ENCODE measurements around the gene PEX26. TPM values are rescaled to one million over a fixed set of nuclear protein-coding genes. Genes with fewer than 3 reads are reported as not detected.

The PEX26 gene
- total RNA-seq, 2 experiments from 2014 or later = 19.6 to 20.8 TPM

- Mint-ChIP-seq H3K4me3 (no peak overlapping the region), H3K4me1 (ENCODE audit: low read depth) (peaks cover 5% of the 10 kb centered on the region), H3K9me3 (no peaks in the 10 kb centered on the region), H3K27me3 (peaks cover under 1% of the 10 kb centered on the region), H3K36me3 (ENCODE audit: low read depth) (no peaks in the 10 kb centered on the region), H3K27ac (no peak overlapping the region)
- no peak overlapping the region for H3K4me3 ChIP-seq (ENCODE audit: low read length)
- CTCF ChIA-PET = no interaction called here
- peaks cover 5% of the 10 kb centered on the region for H3K4me1 ChIP-seq (ENCODE audit: insufficient read depth, low read length)
- no peak overlapping the region for H3K27ac ChIP-seq (ENCODE audit: low read depth in 1 of 2, low read length in 2 of 2)
- H3K36me3 ChIP-seq (ENCODE audit: insufficient read depth, low read length) = no peaks in the 10 kb centered on the region
- ATAC-seq (ENCODE audit: poor library complexity) (no peak), DNase-seq (no peak)
- POLR2A ChIA-PET = no interaction called here
- H3K9me3 ChIP-seq (ENCODE audit: control insufficient read depth in 1 of 2, insufficient read depth in 1 of 2, low read length in 2 of 2) = no peaks in the 10 kb centered on the region
- H3K27me3 ChIP-seq (ENCODE audit: control insufficient read depth in 1 of 2, insufficient read depth in 2 of 2, low read length in 2 of 2) = no peaks in the 10 kb centered on the region
- intact Hi-C loops (cut with DNase I, micrococcal nuclease) = no loop called here
- TF ChIP-seq CTCF (IDR thresholded peaks at IDR 0.05) = no peak
Measured at GRCh38 chr22:18119409-18120110, 41.8 kb downstream of the PEX26 start.

GRCh38 chr22:18120857-18121256 is 43.1 kb downstream of the PEX26 start:
- Histone ChIP-seq H3K9me3 (ENCODE audit: control insufficient read depth in 1 of 2, insufficient read depth in 1 of 2, low read length in 2 of 2) (no peaks in the 10 kb centered on the region), H3K36me3 (ENCODE audit: insufficient read depth, low read length) (no peaks in the 10 kb centered on the region), H3K27ac (ENCODE audit: low read depth in 1 of 2, low read length in 2 of 2) (no peak overlapping the region), H3K4me3 (ENCODE audit: low read length) (no peak overlapping the region), H3K27me3 (ENCODE audit: control insufficient read depth in 1 of 2, insufficient read depth in 2 of 2, low read length in 2 of 2) (no peaks in the 10 kb centered on the region), H3K4me1 (ENCODE audit: insufficient read depth, low read length) (peaks cover 3% of the 10 kb centered on the region)
- no peaks in the 10 kb centered on the region for H3K36me3 Mint-ChIP-seq (ENCODE audit: low read depth)
- peaks cover 4% of the 10 kb centered on the region for H3K4me1 Mint-ChIP-seq (ENCODE audit: low read depth)
- no peak for DNase-seq
- no peak for ATAC-seq (ENCODE audit: poor library complexity)
- no peaks in the 10 kb centered on the region for H3K9me3 Mint-ChIP-seq
- no peak overlapping the region for H3K4me3 Mint-ChIP-seq
- no peaks in the 10 kb centered on the region for H3K27me3 Mint-ChIP-seq
- no peak overlapping the region for H3K27ac Mint-ChIP-seq
- intact Hi-C loops (cut with DNase I, micrococcal nuclease) = no loop called here
- TF ChIP-seq CTCF (IDR thresholded peaks at IDR 0.05) = no peak
- ChIA-PET POLR2A (no interaction called here), CTCF (no interaction called here)

GRCh38 chr22:18121506-18121905 is 43.7 kb downstream of the PEX26 start:
- POLR2A ChIA-PET = no interaction called here
- ATAC-seq (ENCODE audit: poor library complexity) (no peak), DNase-seq (no peak)
- Histone ChIP-seq H3K4me1 (ENCODE audit: insufficient read depth, low read length) (peaks cover 3% of the 10 kb centered on the region), H3K36me3 (ENCODE audit: insufficient read depth, low read length) (no peaks in the 10 kb centered on the region), H3K9me3 (ENCODE audit: control insufficient read depth in 1 of 2, insufficient read depth in 1 of 2, low read length in 2 of 2) (no peaks in the 10 kb centered on the region), H3K4me3 (ENCODE audit: low read length) (no peak overlapping the region), H3K27me3 (ENCODE audit: control insufficient read depth in 1 of 2, insufficient read depth in 2 of 2, low read length in 2 of 2) (no peaks in the 10 kb centered on the region), H3K27ac (ENCODE audit: low read depth in 1 of 2, low read length in 2 of 2) (no peak overlapping the region)
- H3K27ac Mint-ChIP-seq = no peak overlapping the region
- CTCF ChIA-PET = no interaction called here
- H3K4me3 Mint-ChIP-seq = no peak overlapping the region
- H3K27me3 Mint-ChIP-seq = no peaks in the 10 kb centered on the region
- peaks cover under 1% of the 10 kb centered on the region for H3K36me3 Mint-ChIP-seq (ENCODE audit: low read depth)
- intact Hi-C loops (cut with DNase I, micrococcal nuclease) = no loop called here
- TF ChIP-seq CTCF (IDR thresholded peaks at IDR 0.05) = no peak
- peaks cover 4% of the 10 kb centered on the region for H3K4me1 Mint-ChIP-seq (ENCODE audit: low read depth)
- no peaks in the 10 kb centered on the region for H3K9me3 Mint-ChIP-seq
